ENCODE data around the gene ZNF473. TPM values are rescaled to one million over a fixed set of nuclear protein-coding genes. Genes with fewer than 3 reads are reported as not detected.

Gene ZNF473
- total RNA-seq, 2 donors from 2014 or later = 5.9 to 7.6 TPM

GRCh38 chr19:50026550-50026906 lies 723 bp downstream of the ZNF473 start:
- Histone ChIP-seq H3K9me3 (no peaks in the 10 kb centered on the region), H3K4me1 (peaks cover 15% of the 10 kb centered on the region), H3K9ac (ENCODE audit: low read depth in 2 of 2, low read length in 2 of 2) (no peak overlapping the region), H3K27me3 (no peaks in the 10 kb centered on the region), H3K4me3 (peak overlapping the region; percentile 96), H3K36me3 (no peaks in the 10 kb centered on the region), H3K27ac (no peak overlapping the region)
- intact Hi-C loops (cut with DNase I) = no loop called here
- no peak for DNase-seq
- TF ChIP-seq, protein P1, sequence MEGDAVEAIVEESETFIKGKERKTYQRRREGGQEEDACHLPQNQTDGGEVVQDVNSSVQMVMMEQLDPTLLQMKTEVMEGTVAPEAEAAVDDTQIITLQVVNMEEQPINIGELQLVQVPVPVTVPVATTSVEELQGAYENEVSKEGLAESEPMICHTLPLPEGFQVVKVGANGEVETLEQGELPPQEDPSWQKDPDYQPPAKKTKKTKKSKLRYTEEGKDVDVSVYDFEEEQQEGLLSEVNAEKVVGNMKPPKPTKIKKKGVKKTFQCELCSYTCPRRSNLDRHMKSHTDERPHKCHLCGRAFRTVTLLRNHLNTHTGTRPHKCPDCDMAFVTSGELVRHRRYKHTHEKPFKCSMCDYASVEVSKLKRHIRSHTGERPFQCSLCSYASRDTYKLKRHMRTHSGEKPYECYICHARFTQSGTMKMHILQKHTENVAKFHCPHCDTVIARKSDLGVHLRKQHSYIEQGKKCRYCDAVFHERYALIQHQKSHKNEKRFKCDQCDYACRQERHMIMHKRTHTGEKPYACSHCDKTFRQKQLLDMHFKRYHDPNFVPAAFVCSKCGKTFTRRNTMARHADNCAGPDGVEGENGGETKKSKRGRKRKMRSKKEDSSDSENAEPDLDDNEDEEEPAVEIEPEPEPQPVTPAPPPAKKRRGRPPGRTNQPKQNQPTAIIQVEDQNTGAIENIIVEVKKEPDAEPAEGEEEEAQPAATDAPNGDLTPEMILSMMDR (IDR thresholded peaks at IDR 0.05) = no peak

GRCh38 chr19:50030225-50030624 lies 4.4 kb downstream of the ZNF473 start:
- no peaks in the 10 kb centered on the region for H3K9me3 ChIP-seq
- H3K27ac ChIP-seq = no peak overlapping the region
- TF ChIP-seq, protein P1 (IDR thresholded peaks at IDR 0.05) = no peak
- H3K4me1 ChIP-seq = peaks cover 3% of the 10 kb centered on the region
- no peaks in the 10 kb centered on the region for H3K36me3 ChIP-seq
- no peaks in the 10 kb centered on the region for H3K27me3 ChIP-seq
- H3K9ac ChIP-seq (ENCODE audit: low read depth in 2 of 2, low read length in 2 of 2) = no peak overlapping the region
- H3K4me3 ChIP-seq = no peak overlapping the region
- intact Hi-C loops (cut with DNase I) = no loop called here
- no peak for DNase-seq

DNA sequence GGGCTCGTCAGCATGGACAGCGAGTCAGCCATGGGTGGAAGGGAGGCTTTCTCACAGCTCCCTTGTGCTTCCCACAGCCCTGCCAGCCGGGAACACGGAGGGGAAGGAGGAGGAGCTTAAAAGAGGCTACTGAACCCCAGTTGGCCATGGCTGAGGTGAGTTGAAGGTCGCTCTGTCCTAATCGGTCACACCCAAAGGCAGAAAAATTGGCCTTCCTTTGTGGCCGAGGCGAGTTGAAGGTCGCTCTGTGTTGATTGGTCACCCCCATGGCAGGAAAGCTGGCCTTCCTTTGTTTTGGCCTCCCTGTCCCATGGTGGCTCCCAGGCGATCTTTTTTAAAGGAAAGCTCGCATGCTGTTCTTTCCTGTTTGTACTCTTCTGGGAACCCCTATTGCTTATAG lies 5.1 kb downstream of the ZNF473 start:
- TF ChIP-seq, protein P1 (IDR thresholded peaks at IDR 0.05) = no peak
- no peak overlapping the region for H3K27ac ChIP-seq
- no peak overlapping the region for H3K9ac ChIP-seq (ENCODE audit: low read depth in 2 of 2, low read length in 2 of 2)
- no peak for DNase-seq
- H3K36me3 ChIP-seq = no peaks in the 10 kb centered on the region
- intact Hi-C loops (cut with DNase I) = no loop called here
- H3K27me3 ChIP-seq = no peaks in the 10 kb centered on the region
- H3K4me1 ChIP-seq = peaks cover 3% of the 10 kb centered on the region
- H3K9me3 ChIP-seq = no peaks in the 10 kb centered on the region
- H3K4me3 ChIP-seq = no peak overlapping the region

DNA sequence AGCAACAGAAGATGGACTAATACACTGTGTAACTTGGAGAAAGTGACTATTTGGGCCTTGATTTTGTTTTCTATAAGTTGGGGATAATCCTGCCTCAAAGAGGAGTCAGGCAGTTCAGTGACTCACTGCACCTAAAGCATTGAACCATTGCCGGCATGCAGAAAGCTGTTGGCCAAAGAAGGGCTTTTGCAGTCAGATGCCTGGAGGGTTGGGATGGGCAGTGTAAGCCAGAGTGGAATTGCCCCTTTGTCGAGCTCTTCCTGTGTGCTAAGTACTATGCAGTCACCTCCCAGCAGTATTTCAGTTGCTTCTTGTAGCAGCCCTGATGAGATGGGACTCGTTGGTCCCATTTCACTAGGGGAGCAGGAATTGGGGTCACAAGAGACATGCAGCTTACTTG lies 11.1 kb downstream of the ZNF473 start:
- Histone ChIP-seq H3K27ac (no peak overlapping the region), H3K36me3 (peaks cover 7% of the 10 kb centered on the region), H3K9me3 (no peaks in the 10 kb centered on the region), H3K27me3 (no peaks in the 10 kb centered on the region), H3K4me1 (no peaks in the 10 kb centered on the region), H3K9ac (ENCODE audit: low read depth in 2 of 2, low read length in 2 of 2) (no peak overlapping the region), H3K4me3 (no peak overlapping the region)
- TF ChIP-seq, protein P1 (IDR thresholded peaks at IDR 0.05) = no peak
- DNase-seq = no peak
- intact Hi-C loops (cut with DNase I) = no loop called here

DNA sequence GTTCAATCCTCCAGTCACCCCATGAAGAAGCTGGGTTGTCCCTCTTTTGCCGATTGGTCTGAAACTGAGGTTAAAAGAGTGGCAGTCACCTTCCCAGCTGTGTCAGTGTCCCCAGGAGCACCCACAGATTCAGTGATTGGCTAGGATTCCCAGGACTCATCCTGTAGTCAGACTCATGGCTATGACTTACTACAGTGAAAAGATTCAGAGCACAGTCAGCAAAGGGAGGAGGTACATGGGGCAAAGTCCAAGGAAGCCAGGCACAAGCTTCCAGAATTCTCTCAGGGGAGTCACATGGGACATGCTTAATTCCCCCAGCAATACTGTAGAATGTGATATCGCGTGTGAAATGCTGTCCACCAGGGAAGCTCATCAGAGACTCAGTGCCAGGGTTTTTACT lies 14.2 kb downstream of the ZNF473 start:
- Histone ChIP-seq H3K27me3 (no peaks in the 10 kb centered on the region), H3K27ac (no peak overlapping the region), H3K4me1 (no peaks in the 10 kb centered on the region), H3K4me3 (no peak overlapping the region), H3K9me3 (peaks cover 7% of the 10 kb centered on the region), H3K36me3 (peaks cover 30% of the 10 kb centered on the region), H3K9ac (ENCODE audit: low read depth in 2 of 2, low read length in 2 of 2) (no peak overlapping the region)
- intact Hi-C loops (cut with DNase I) = no loop called here
- TF ChIP-seq, protein P1 (IDR thresholded peaks at IDR 0.05) = no peak
- peak; percentile 33 for DNase-seq

- Histone ChIP-seq H3K27ac (no peak overlapping the region), H3K9me3 (peaks cover 7% of the 10 kb centered on the region), H3K27me3 (no peaks in the 10 kb centered on the region), H3K36me3 (peaks cover 35% of the 10 kb centered on the region), H3K9ac (ENCODE audit: low read depth in 2 of 2, low read length in 2 of 2) (no peak overlapping the region), H3K4me3 (no peak overlapping the region), H3K4me1 (no peaks in the 10 kb centered on the region)
- intact Hi-C loops (cut with DNase I) = no loop called here
- TF ChIP-seq, protein P1 (IDR thresholded peaks at IDR 0.05) = no peak
- no peak for DNase-seq
Observed at GRCh38 chr19:50040967-50041366, 15.2 kb downstream of the ZNF473 start.
